Coronary artery (tissue), 2 donors: ENCODE data around the gene SPTB.

Experiments used
- DNase-seq: peaks from one replicate; pipeline ENCODE4 v3.0.0-alpha.2; 2017; ENCODE audit warnings: low spot score
- H3K27ac ChIP-seq, 2 donors: fragments of 200-600 bp; sonication (generic); one replicate each; pipeline ENCODE4 v1.5.1; 2016 to 2019
- H3K4me3 ChIP-seq: fragments of 200-600 bp; sonication (generic); 2 replicates; pipeline ENCODE4 v1.5.1; 2016; ENCODE audit warnings: mild to moderate bottlenecking, moderate library complexity
- CTCF ChIP-seq: fragments of 200-600 bp; sonication (generic); IDR thresholded peaks from one replicate; pipeline ENCODE4 v1.5.1; 2019; ENCODE audit warnings: antibody characterized with exemption

The SPTB gene

GRCh38 chr14:64831419-64831818 is 48.3 kb downstream of the SPTB start:
- Histone ChIP-seq H3K27ac (no peak overlapping the region), H3K4me3 (no peak overlapping the region)
- no peak for TF ChIP-seq CTCF
- DNase-seq = no peak

GRCh38 chr14:64830961-64831360 is 48.7 kb downstream of the SPTB start:
- no peak for TF ChIP-seq CTCF

GRCh38 chr14:64828071-64828470 is 51.6 kb downstream of the SPTB start:
- no peak for DNase-seq
- no peak overlapping the region for H3K27ac ChIP-seq
- H3K4me3 ChIP-seq = no peak overlapping the region
- TF ChIP-seq CTCF = no peak

More at GRCh38 chr14:64830961-64831360, 48.7 kb downstream of the SPTB start:
- no peak overlapping the region for H3K4me3 ChIP-seq
- no peak for DNase-seq
- no peak overlapping the region for H3K27ac ChIP-seq

GRCh38 chr14:64826845-64827244 is 52.9 kb downstream of the SPTB start:
- no peak for DNase-seq
- TF ChIP-seq CTCF = no peak
- no peak overlapping the region for H3K4me3 ChIP-seq
- no peak overlapping the region for H3K27ac ChIP-seq

- Histone ChIP-seq H3K27ac (no peak overlapping the region), H3K4me3 (no peak overlapping the region)
- DNase-seq = no peak
- no peak for TF ChIP-seq CTCF
These were observed 53.4 kb downstream of the SPTB start for GRCh38 chr14:64826333-64826732.

GRCh38 chr14:64825509-64825908 is 54.2 kb downstream of the SPTB start:
- DNase-seq = no peak
- no peak for TF ChIP-seq CTCF
- no peak overlapping the region for H3K4me3 ChIP-seq
- no peak overlapping the region for H3K27ac ChIP-seq

GRCh38 chr14:64825006-64825405 is 54.7 kb downstream of the SPTB start:
- DNase-seq = no peak
- no peak overlapping the region for H3K4me3 ChIP-seq
- H3K27ac ChIP-seq = no peak overlapping the region
- no peak for TF ChIP-seq CTCF
